DND-41 (cell line): ENCODE results near the gene LMBR1L.
"Not testable (repeated sequence)": the region's sequence is repeated elsewhere in the genome, so short reads cannot be mapped to it uniquely, and the experiment has no call there.

ENCODE experiments used
- EZH2 ChIP-seq: IDR thresholded peaks from 3 replicates; pipeline ENCODE4 v1.6.1; 2012; ENCODE audit warnings: borderline replicate concordance, low read depth, mild to moderate bottlenecking, moderate library complexity, low read length, inconsistent platforms; ENCODE audit not compliant: severe bottlenecking
- TF ChIP-seq, protein P1 (sequence below): IDR thresholded peaks from 2 replicates; pipeline ENCODE4 v1.5.1; 2012; ENCODE audit warnings: borderline replicate concordance, low read length, moderate library complexity, mild to moderate bottlenecking; ENCODE audit not compliant: poor library complexity, severe bottlenecking; ENCODE audit errors: extremely low read depth

DNA sequence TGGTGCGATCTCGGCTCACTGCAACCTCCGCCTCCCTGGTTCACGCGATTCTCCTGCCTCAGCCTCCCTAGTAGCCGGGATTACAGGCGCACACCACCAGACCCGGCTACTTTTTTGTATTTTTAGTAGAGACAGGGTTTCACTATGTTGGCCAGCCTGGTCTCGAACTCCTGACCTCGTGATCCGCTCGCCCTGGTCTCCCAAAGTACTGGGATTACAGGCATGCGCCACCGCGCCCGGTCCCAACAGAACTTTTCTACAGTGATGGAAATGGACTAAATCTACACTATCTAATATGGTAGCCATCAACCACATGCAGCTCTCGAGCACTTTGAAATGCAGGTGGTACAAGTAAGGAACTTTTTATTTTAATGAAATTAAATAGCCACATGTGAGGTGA is 48.7 kb downstream of the LMBR1L start:
- TF ChIP-seq, protein P1, sequence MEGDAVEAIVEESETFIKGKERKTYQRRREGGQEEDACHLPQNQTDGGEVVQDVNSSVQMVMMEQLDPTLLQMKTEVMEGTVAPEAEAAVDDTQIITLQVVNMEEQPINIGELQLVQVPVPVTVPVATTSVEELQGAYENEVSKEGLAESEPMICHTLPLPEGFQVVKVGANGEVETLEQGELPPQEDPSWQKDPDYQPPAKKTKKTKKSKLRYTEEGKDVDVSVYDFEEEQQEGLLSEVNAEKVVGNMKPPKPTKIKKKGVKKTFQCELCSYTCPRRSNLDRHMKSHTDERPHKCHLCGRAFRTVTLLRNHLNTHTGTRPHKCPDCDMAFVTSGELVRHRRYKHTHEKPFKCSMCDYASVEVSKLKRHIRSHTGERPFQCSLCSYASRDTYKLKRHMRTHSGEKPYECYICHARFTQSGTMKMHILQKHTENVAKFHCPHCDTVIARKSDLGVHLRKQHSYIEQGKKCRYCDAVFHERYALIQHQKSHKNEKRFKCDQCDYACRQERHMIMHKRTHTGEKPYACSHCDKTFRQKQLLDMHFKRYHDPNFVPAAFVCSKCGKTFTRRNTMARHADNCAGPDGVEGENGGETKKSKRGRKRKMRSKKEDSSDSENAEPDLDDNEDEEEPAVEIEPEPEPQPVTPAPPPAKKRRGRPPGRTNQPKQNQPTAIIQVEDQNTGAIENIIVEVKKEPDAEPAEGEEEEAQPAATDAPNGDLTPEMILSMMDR, result not testable (repeated sequence)
- not testable (repeated sequence) for TF ChIP-seq EZH2
